HG03103 (cell line): ENCODE results near the gene UBN2.
"Not testable (repeated sequence)": the region's sequence is repeated elsewhere in the genome, so short reads cannot be mapped to it uniquely, and the experiment has no call there.

ENCODE experiments used
- ATAC-seq: cut with Tn5 transposase; IDR thresholded peaks from one replicate; pipeline ENCODE4 v1.9.1; 2021; ENCODE audit warnings: low read depth; ENCODE audit not compliant: unreplicated experiment

The UBN2 gene

GRCh38 chr7:139293534-139293933, 62.5 kb downstream of the UBN2 start:
- no peak for ATAC-seq

GRCh38 chr7:139294241-139294640, 63.2 kb downstream of the UBN2 start:
- ATAC-seq, result no peak

- no peak for ATAC-seq
Observed at GRCh38 chr7:139294951-139295575, 64.0 kb downstream of the UBN2 start.

- no peak for ATAC-seq
Observed at GRCh38 chr7:139297795-139298194, 66.8 kb downstream of the UBN2 start.

- no peak for ATAC-seq
Observed at GRCh38 chr7:139299296-139299695, 68.3 kb downstream of the UBN2 start.

GRCh38 chr7:139300390-139300789, 69.4 kb downstream of the UBN2 start:
- ATAC-seq, result no peak

- no peak for ATAC-seq
Observed at GRCh38 chr7:139304517-139304916, 73.5 kb downstream of the UBN2 start.

- ATAC-seq, result no peak
Observed at GRCh38 chr7:139317939-139318505, 87.0 kb downstream of the UBN2 start.

- no peak for ATAC-seq
Observed at GRCh38 chr7:139321071-139321745, 90.2 kb downstream of the UBN2 start.

GRCh38 chr7:139324709-139325108, 93.7 kb downstream of the UBN2 start:
- ATAC-seq, result not testable (repeated sequence)

GRCh38 chr7:139328375-139328774, 97.3 kb downstream of the UBN2 start:
- no peak for ATAC-seq

GRCh38 chr7:139329119-139329518, 98.1 kb downstream of the UBN2 start:
- no peak for ATAC-seq

- ATAC-seq, result no peak
Observed at GRCh38 chr7:139330333-139331030, 99.4 kb downstream of the UBN2 start.

GRCh38 chr7:139332697-139333359, 101.8 kb downstream of the UBN2 start:
- no peak for ATAC-seq

- ATAC-seq, result not testable (repeated sequence)
Observed at GRCh38 chr7:139333443-139333842, 102.4 kb downstream of the UBN2 start.

GRCh38 chr7:139334399-139335150, 103.5 kb downstream of the UBN2 start:
- no peak for ATAC-seq

- ATAC-seq, result no peak
Observed at GRCh38 chr7:139339025-139339424, 108.0 kb downstream of the UBN2 start.

- no peak for ATAC-seq
Observed at GRCh38 chr7:139339698-139340036, 108.6 kb downstream of the UBN2 start.

GRCh38 chr7:139340037-139340807, 109.2 kb downstream of the UBN2 start:
- ATAC-seq, result peak; percentile 83

GRCh38 chr7:139340808-139341057, 109.7 kb downstream of the UBN2 start:
- no peak for ATAC-seq
